ENCODE measurements around the gene PPP2R2C.

PPP2R2C gene

DNA sequence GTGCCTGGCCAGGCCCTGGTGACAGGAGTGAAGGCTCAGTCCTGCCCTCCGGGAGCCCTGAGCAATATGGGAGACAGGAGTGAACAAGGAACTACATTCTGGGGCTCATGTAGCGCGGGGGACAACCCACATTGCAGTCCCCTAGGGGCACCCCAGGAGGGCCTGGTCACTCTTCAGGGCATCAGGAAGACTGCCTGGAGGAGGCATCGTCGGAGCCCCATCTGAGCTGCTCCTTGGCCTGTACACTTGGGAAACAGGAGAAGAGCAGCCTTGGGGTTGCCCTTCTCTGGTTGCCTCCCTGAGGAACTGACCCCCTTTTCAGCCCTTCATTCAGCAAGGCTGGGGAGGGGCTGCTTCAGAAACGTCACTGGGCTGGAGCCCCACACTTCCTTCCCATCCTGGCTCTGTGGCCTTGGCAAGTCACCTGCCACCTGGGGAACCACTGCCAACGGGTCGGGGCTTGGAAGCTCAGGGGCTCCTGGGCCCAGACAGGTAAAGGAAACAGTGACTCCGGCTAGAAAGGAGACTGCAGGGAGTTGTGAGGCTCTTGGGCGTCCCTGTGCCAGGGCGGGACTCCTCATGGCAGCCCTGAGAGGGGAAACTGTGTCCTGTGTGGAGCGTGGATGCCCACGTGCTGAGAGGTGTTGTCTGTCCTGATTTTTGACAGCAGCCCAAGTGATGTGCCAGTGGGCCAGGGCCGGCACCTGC lies 192.7 kb downstream of the PPP2R2C start:
- no peak for ATAC-seq

DNA sequence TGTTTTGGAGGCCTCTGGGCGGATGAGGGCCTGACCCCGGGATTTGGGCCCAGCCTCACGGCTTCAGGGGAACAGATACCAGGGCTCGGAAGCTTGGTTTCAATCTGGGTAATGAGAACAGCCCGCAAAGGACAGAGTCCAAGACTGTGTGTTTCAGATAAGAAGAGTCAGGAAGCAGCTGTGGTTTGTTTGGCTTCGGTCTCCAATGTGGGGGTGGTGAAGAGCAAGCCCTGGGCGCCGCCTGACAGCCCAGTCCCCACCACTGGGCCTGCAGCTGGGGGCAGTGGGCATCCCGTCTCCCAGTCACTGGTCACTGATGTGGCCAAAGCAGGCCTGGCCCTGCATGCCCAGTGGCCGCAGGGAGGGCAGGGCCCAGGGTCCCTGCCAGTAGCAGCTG lies 193.6 kb downstream of the PPP2R2C start:
- peak; percentile 18 to 27 for ATAC-seq

DNA sequence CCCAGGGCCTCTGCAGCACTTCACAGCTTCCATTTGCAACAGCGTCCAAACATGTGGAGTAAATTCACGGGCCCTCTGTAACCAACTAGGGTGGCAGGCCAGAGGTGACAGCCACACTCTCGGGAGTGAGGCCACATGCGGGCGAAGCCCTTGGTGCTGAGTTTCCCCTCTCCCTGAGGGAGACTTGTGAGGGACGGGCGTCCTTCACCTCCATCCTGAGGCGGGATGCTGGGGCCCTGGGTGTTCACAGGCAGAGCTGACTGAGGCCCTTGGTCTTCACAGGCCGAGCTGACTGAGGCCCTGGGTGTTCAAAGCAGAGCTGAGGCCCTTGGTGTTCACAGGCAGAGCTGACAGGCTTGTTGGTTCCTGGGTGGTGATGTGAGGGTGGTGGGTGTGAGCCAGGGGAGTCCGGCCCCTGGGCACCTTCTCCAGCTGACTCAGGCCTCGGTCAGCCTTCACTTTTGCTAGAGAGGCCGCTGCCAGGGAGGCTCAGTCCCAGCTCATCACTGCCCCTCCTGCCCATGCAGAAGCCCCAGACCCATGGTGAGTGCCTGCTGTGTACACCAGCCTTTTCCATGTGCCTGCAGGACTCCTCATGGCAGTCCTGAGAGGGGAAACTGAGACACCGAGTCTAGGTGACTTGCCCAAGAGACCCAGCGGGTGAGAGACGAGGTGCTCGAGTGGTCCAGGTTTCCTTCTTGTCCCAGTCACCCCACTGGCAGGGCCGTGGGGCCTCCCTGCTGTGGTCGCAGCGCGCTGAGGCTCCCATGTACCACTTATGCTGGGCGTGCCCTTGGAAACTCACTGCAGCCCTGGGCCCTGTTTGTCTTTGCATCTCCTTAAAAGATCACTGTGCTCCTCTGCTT lies 194.2 kb downstream of the PPP2R2C start:
- ATAC-seq, result peak in 1 of 2 donors; percentile 22

DNA sequence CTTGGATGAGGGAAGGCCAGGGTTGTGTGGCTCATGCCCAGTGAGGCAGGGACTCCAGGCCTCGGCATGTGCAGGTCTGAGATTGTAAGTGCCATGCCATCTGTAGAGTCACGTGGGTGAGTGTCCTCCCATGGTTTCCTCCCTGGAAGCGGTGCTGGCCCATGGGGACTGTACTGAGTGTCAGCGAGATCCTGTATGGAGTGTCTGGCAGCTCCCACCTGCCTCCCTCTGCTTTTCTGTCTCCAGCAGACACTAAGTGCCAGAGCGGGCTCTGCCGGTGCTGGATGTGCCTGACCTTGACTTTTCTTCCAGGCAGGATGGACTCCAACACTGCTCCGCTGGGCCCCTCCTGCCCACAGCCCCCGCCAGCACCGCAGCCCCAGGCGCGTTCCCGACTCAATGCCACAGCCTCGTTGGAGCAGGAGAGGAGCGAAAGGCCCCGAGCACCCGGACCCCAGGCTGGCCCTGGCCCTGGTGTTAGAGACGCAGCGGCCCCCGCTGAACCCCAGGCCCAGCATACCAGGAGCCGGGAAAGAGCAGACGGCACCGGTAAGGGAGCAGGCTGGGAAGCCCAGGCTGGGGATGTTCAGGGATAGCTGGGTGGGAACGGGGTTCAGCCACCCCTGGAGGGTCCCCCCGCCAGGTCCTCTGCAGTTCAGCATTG lies 195.1 kb downstream of the PPP2R2C start:
- ATAC-seq, result no peak

DNA sequence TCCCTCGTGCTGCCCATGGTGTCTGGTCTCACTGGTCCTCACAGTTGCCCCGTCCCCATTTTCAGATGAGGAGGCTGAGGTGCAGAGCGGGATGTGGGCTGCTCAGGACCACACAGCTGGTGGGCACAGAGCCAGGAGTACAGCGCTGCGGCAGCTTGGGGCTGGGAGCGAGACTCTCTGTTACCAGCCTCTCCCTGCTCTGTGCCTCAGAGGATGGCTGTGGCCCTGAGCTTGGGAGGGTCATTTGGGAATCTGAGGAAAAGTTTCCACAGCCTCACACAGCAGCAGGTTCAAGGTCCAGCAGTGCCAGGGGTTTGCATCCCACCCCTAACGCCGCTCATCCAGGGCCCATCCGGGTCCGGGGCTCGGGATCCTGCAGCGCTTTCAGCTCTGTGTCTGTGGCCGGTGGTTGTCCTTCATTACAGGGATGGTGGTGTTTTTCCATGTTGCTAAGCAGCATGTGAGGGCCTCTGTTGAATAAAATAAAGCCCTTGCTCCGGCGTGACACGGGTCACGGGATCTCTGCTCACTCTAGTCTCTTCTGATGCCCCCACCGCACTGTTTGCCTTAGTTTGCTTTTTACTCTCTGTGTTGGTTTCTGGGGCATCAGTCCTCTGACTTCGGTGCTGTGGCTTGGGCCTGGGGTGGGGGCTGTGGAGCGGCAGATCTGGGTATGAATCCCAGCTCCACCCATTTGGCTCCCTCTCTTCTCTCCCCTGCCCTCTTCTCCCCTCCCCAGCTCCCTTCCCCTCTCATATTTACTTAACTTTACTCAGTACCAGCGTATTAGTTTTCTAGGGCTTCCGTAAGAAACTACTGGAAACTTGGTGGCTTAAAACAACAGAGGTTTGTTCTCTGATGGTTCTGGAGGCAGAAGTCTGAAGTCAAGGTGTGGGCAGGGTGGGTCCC lies 196.3 kb downstream of the PPP2R2C start:
- ATAC-seq, result no peak

DNA sequence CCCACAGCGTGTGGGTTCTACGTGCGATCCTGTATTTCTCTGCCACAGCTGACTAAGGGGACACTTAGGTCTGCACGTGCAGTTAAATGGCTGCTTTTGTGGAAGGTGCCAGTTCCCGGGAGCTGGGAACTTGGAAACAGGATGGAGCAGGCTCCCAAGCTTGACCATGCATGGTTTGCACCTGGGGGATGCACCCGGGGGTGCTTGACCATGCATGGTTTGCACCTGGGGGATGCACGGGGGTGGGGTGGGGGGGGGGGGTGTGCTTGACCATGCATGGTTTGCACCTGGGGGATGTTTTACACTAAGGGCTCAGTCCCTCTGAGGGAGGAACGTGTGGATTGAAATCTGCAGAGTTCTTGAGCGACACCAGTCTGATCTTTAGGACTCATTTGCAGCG lies 197.1 kb downstream of the PPP2R2C start:
- no peak for ATAC-seq

DNA sequence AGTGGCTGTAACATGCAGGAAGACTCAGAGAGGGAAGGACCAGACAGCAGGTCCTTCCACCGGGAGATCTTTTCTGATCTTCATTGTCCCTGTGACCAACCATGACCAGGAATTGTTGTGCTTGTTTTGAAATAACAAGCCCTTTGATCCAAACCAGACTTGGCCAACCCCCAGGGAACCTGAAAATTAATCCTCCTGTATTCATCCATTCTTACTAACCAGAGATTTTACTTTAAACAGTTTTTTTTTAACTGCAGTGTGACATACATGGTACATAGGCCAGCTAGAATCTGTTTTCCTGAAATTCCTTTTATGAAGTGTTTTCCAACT lies 198.8 kb downstream of the PPP2R2C start:
- ATAC-seq, result no peak

DNA sequence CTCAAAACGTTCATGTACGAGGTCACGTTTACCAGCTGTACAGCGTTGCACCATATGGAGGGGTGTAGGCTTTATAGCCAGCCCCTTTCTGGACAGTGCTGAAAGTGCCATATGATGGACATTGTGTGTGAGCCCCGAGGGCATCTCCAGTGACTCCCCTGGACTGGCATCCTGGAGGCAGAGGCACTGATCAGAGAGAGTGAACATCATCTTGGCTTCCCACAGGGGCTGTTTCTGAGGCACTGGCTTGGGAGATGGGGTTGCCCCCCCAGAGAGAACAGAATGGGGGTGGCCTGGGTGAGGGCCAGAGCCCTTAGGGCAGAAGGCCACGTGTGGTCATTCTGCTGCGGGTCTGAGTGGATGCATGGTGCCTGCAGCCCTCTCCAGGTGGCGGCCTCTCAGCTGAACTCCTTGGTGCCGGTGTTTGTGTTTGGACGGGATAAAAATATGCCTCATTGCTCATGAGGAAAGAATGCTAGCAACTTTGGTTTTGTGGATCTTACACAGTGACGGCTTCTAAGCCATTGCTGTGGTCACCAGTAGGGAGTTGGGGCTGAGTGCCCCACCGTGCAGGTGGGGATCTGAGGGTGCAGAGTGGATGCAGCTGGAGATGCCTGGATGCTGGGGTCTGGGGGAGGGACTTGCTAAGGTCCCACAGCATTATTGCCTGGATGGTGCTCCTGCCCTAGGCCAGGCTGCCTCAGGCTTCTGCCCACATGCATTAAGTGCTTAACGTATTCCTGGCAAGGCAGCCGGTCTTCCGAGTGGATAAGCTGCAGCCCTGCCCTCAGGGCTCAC lies 199.4 kb downstream of the PPP2R2C start:
- ATAC-seq, result no peak

DNA sequence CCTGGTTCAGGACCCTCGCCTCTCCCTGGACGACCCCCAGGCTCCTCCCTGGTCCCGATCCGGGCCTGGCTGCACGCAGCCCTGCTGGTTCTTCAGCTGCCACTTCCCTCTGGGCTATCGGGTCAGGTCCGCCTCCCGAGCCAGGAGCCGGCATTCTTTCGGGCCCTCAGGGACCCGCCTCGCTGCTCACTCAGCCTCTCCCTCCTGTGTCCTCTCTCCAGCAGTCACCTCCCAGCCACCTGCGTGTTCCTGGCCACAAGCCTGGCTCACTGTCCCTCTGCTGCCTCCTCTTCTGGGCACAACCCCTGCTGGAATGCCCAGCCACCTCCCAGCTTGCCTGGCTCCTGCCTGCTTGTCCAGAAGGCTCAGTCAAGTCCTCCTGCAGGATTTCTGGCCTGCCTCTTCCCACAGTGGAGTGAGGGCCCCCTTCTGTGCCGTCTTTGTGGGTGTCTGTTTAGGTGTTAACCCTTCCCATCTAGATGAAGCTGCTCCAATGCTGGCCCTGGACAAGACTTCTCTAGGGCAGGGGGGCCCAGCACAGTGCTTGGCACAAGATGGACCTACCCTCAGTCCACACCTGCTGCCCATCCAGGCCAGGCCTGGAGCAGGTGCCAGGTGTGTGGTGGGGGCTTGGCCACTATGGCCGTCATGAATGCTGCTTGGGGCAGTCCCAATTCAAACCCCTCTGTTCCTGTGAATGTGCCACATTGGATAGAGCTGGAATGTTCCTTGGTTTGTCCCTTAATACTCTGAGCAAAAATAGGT lies 200.5 kb downstream of the PPP2R2C start:
- no peak for ATAC-seq

DNA sequence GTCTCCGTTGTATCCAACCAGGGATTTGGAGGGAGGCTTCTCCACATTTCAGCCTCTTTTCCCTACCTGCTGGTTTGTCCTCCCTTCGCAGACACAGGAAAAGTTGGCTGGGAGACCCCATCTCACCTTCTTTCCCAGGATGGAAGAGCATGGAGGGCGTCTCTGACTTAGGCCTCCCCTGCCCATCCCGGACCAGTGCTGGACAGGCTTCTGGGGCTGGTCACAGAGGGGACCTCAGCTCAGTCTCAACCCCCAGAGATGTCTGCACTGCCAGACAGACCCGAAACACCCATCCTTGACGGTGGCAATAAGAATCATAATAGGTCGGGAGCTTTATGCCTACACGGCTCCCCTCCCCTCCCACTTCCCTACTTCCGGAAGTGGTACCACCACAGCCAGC lies 201.2 kb downstream of the PPP2R2C start:
- no peak for ATAC-seq

DNA sequence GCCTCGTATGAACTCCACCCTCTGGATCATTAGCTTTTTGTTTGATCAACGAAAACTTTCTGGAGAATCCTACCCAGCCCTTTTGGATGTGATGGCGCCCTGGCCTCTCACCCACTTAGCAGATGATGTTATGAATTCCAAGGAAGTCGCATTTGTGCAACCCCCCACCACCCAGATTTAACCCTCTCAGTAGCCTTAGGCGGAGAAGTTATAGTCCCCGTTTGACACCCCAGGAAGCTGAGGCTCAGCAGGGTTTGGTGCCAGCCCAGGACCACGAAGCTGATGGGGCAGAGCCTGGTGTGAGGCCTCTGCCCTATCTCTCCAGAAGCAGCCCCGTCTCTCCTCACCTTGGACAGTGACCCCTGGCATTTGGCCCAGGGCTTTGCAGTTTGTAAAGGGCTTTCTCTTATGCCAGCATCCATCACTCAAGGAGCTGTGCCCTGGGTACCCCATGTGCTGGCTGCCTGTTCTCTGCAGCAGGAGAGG lies 201.7 kb downstream of the PPP2R2C start:
- ATAC-seq, result no peak
